GM18505 (cell line): ENCODE measurements around the gene LITAF.
A peak's percentile ranks its signal among the peaks of the same experiment; 100 is the strongest.

Experiments used
- ATAC-seq: cut with Tn5 transposase; IDR thresholded peaks from one replicate; pipeline ENCODE4 v1.9.1; 2021; ENCODE audit not compliant: unreplicated experiment
- POLR2A ChIP-seq: IDR thresholded peaks from 4 replicates; pipeline ENCODE4 v1.6.1; 2011; ENCODE audit warnings: borderline replicate concordance; ENCODE audit not compliant: insufficient read depth, insufficient read length; ENCODE audit errors: extremely low read depth

Gene LITAF

GRCh38 chr16:11626657-11627291 is 40.1 kb upstream of the LITAF start:
- no peak for TF ChIP-seq POLR2A
- ATAC-seq: no peak

GRCh38 chr16:11625769-11626168 is 39.0 kb upstream of the LITAF start:
- TF ChIP-seq POLR2A: no peak
- no peak for ATAC-seq

- no peak for TF ChIP-seq POLR2A
- ATAC-seq: no peak
Measured at GRCh38 chr16:11624636-11625607, 38.2 kb upstream of the LITAF start.

- no peak for ATAC-seq
- no peak for TF ChIP-seq POLR2A
Measured at GRCh38 chr16:11624205-11624604, 37.5 kb upstream of the LITAF start.

- no peak for ATAC-seq
- peak; percentile 37 for TF ChIP-seq POLR2A
Measured at GRCh38 chr16:11621920-11622651, 35.4 kb upstream of the LITAF start.

GRCh38 chr16:11621539-11621919 is 34.8 kb upstream of the LITAF start:
- no peak for ATAC-seq

GRCh38 chr16:11620243-11621003 is 33.7 kb upstream of the LITAF start:
- ATAC-seq: no peak
- no peak for TF ChIP-seq POLR2A

More at GRCh38 chr16:11621539-11621919, 34.8 kb upstream of the LITAF start:
- no peak for TF ChIP-seq POLR2A

- ATAC-seq: no peak
Measured at GRCh38 chr16:11619327-11619851, 32.7 kb upstream of the LITAF start.

GRCh38 chr16:11618107-11618717 is 31.5 kb upstream of the LITAF start:
- TF ChIP-seq POLR2A: no peak
- no peak for ATAC-seq

More at GRCh38 chr16:11619327-11619851, 32.7 kb upstream of the LITAF start:
- TF ChIP-seq POLR2A: no peak

- no peak for TF ChIP-seq POLR2A
- ATAC-seq: no peak
Measured at GRCh38 chr16:11615748-11616447, 29.2 kb upstream of the LITAF start.

GRCh38 chr16:11614587-11615175 is 28.0 kb upstream of the LITAF start:
- ATAC-seq: no peak
- no peak for TF ChIP-seq POLR2A
